GM19438 (cell line): ENCODE results near the gene WDR74.
"Not testable (repeated sequence)": the region's sequence is repeated elsewhere in the genome, so short reads cannot be mapped to it uniquely, and the experiment has no call there.

Experiments used
- ATAC-seq: cut with Tn5 transposase; IDR thresholded peaks from one replicate; pipeline ENCODE4 v1.9.1; 2021; ENCODE audit warnings: low read depth; ENCODE audit not compliant: unreplicated experiment

The WDR74 gene

GRCh38 chr11:62842171-62842741 lies 2.9 kb upstream of the WDR74 start:
- no peak for ATAC-seq

- ATAC-seq: peak; percentile 48
Observed at GRCh38 chr11:62841361-62842170, 2.2 kb upstream of the WDR74 start.

GRCh38 chr11:62840721-62841360 lies 1.5 kb upstream of the WDR74 start:
- ATAC-seq: not testable (repeated sequence)

- ATAC-seq: no peak
Observed at GRCh38 chr11:62835336-62835735, 4.1 kb downstream of the WDR74 start.

- no peak for ATAC-seq
Observed at GRCh38 chr11:62832336-62833234, 6.8 kb downstream of the WDR74 start, which contains the start of gene TEX54. Gene TEX54, minus strand, starts transcription at chr11:62832841.

- peak; percentile 79 for ATAC-seq
Observed at GRCh38 chr11:62831520-62832335, 7.7 kb downstream of the WDR74 start, which contains the start of gene STX5. Gene STX5, minus strand, starts transcription at chr11:62832051. Its CDS starts 808 bp downstream, at chr11:62831243.

- no peak for ATAC-seq
Observed at GRCh38 chr11:62830904-62831519, 8.4 kb downstream of the WDR74 start.

- ATAC-seq: not testable (repeated sequence)
Observed at GRCh38 chr11:62828130-62828529, 11.3 kb downstream of the WDR74 start.

- ATAC-seq: no peak
Observed at GRCh38 chr11:62823677-62824076, 15.7 kb downstream of the WDR74 start.

- ATAC-seq: no peak
Observed at GRCh38 chr11:62817129-62817528, 22.3 kb downstream of the WDR74 start.

GRCh38 chr11:62816557-62816956 lies 22.8 kb downstream of the WDR74 start:
- no peak for ATAC-seq

- no peak for ATAC-seq
Observed at GRCh38 chr11:62811659-62812058, 27.7 kb downstream of the WDR74 start.

- ATAC-seq: no peak
Observed at GRCh38 chr11:62810748-62811147, 28.6 kb downstream of the WDR74 start.

- no peak for ATAC-seq
Observed at GRCh38 chr11:62806611-62807121, 32.7 kb downstream of the WDR74 start.

- ATAC-seq: no peak
Observed at GRCh38 chr11:62805961-62806441, 33.4 kb downstream of the WDR74 start.

GRCh38 chr11:62805076-62805892 lies 34.1 kb downstream of the WDR74 start, which contains the start of gene NXF1:
Gene NXF1, minus strand, starts transcription at chr11:62805440. Its CDS starts 84 bp downstream, at chr11:62805356.
- ATAC-seq: peak; percentile 73

- ATAC-seq: peak; percentile 5
Observed at GRCh38 chr11:62804310-62805075, 34.9 kb downstream of the WDR74 start.
